NCI-H446 (cell line): ENCODE results near the gene ATP5IF1.

Experiments
- DNase-seq, 2 experiments: peaks; one replicate each; lab custom pipeline; 2025; lab: John Stamatoyannopoulos, UW

The ATP5IF1 gene

GRCh38 chr1:28235755-28236655 is at the start of gene ATP5IF1:
Gene ATP5IF1 (plus strand): TSS chr1:28236124. CDS start chr1:28236184, 60 bp downstream.
- DNase-seq: peak; percentile 95 to 98

DNA sequence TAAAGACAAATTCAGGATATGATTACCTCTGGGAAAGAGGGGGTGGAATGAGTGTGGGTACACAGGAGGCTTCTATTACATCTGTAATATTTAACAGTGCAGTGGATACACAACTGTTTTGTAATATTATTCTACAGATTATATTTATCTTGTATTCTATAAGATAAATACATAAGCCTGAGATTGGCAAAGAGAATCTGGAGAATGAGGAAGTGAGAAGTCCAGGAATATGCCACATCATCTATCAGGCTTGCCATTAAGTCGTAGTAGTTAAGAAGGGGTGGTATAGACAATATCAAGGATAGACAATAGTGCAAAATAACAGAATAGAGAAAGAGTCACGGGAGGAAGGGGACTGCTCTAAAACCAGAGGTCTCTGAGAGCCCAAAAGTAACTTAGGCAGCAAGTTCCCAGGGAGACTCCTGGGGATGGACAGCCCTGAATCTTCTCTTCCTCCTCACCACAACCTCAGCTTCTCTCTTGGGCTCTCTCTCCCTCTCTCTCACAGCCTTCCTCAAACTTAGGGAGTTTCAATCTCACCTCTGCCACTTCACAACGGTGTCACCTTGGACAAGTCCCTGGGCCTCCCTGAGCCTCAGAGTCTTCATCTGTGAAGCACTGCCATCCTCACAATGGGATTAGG is 45.5 kb upstream of the ATP5IF1 start:
- no peak for DNase-seq

DNA sequence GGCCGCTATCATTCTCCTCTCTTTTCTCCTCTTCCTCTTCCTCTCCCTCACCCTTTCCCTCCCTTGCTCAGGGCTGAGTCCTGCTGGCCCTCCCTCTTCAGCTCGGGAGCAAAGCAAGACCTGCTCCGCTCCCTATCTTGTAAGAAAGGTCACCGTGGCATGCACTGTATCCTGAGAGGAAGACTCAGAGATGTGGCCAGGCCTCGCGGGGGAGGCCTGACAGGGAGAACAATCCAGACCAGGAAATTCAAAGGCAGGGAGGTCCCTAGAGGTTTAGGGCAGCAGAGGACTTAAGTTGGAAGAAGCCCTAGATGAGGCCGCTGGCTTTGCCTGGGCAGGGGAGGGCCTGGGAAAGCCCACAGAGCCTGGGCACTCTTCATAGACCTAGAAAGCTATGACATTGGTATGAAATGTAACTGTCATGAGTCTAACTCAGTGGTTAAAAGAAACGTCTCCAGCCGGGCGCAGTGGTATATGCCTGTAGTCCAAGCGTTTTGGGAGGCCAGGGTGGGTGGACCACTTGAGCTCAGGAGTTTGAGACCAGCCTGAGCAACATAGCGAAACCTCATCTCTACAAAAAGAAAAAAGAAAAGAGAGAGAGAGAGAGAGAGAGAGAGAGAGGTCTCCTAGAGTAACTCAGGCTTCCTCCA is 44.8 kb upstream of the ATP5IF1 start:
- DNase-seq: no peak

DNA sequence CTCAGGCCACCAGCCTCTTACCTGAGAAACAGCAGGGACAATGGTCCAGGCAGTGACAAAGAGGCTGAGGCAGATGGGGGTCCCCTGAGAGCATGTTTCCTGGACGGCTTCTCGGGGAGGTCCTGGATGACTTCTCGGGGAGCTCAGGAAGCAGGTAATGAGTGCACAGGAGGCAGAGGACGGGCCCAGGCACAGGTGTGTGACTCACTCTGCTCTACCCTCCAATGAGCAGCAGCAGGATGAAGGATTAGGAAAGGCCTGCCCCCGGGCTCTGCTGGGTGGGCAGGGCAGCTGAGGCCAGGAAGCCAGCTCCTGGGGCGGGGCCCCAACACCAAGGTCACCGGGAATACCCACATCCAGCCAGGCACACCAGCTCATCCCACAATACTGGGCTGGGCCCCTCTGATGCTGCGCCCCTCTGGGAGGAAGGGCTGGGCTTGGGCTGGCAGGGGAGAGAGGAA is 42.2 kb upstream of the ATP5IF1 start:
- no peak for DNase-seq

DNA sequence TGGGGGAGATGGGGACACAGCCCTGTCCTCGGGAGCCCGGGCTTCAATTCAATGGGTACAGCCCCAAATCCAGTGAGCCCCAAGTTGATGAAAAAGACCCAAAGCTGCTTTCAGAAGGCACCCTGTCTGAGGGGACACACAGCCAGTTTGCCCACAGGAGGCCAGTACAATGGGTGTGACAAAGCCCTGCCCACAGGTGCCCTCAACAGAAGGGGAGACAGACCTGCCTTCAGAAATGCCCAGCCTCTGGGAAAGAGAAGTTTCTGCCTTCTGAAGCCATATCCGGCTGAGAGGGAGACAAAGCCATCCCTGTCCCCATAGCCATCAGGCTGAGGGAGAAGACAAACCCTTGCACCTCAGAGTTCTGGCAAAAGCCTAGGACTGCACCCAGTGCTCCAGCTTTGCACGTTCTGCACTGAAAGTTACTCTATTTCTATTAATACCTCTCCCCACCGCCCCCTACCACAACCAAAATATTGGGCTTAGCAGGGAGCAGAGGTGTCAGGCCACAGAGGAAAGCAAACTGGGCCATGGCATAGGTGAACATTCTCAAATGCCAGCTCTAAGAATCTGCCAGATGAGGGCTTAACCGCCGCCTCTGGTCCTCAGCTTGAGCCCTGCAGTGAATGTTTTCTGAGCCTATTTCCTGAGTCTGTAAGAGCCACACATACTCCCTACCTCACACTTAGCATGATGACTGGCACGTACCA is 41.4 kb upstream of the ATP5IF1 start:
- no peak for DNase-seq

GRCh38 chr1:28195780-28196179 is 40.1 kb upstream of the ATP5IF1 start:
- no peak for DNase-seq

DNA sequence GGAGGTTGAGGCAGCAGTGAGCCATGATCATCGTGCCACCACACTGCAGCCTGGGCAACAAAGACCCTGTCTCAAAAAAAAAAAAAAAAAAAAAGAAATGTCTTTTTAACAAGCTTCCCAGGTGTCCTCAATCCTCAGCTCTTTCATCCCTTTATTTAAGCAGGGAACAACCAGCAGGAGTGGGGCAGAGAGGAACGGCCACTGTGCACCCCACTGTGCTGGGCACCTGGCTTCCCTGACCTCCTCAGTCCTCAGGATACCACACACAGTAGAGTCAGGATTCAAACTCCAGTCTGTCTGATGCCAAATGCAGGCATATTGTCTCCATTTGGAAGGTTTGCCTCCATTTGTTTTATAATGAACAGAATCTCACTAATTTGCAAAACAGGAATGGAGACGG is 39.6 kb upstream of the ATP5IF1 start:
- DNase-seq: no peak

DNA sequence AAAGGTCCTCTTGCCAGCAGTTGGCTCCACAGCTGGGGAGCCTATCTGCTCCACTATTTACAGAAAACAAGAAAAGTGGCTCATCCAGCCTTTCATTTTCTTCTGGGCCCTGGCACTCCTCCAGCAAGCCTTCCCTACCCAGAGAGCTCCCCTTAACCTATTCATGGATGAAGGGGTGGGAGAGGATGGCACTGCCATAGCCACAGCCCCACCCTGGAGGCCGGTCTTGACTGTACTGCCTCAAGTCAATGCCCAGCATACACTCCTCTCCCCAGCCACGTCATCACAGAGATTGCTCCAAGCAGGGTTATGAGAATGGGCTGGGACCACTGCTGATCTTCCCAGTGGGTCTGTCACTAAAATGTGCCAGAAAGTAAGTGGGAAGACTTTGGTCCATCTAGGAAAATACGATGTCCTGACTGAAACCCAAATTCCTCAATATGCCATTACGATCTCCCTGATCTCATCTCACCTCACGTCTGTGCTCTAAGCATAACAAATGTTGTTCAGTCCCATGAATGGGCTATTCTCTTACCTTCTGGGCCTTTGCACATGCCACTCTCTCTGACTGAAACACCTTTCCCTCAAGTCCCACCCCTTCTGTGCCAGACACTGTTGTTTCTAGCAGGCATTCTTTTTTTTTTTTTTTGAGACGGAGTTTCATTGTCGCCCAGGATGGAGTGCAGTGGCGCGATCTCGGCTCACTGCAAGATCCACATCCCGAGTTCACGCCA is 38.1 kb upstream of the ATP5IF1 start:
- no peak for DNase-seq

- DNase-seq: no peak
Observed at GRCh38 chr1:28199328-28200233, 36.3 kb upstream of the ATP5IF1 start.

GRCh38 chr1:28200234-28200873 is 35.6 kb upstream of the ATP5IF1 start:
- no peak for DNase-seq

GRCh38 chr1:28205243-28205642 is 30.7 kb upstream of the ATP5IF1 start:
- DNase-seq: no peak

GRCh38 chr1:28208818-28209441 is 27.0 kb upstream of the ATP5IF1 start:
- DNase-seq: peak; percentile 25 to 47

DNA sequence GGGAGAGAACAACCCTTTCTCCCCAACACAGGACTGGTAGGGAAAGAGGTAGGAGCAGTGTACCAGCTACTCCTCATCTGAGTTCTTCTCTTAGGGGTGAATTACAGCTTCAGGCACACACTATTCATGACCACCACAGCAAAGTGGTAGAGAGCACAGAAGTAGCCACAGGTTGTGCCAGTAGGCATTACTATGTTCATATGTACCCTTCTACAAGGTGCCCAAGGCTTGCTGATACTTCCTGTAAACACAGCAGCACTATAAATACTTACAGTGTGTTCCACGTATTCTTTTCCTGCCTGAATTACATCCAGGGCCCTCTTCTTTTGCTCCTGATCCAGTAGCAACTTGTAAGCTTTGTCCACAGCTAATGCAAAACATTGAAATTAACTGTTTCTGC is 26.2 kb upstream of the ATP5IF1 start:
- no peak for DNase-seq

GRCh38 chr1:28213315-28213714 is 22.6 kb upstream of the ATP5IF1 start:
- DNase-seq: no peak

DNA sequence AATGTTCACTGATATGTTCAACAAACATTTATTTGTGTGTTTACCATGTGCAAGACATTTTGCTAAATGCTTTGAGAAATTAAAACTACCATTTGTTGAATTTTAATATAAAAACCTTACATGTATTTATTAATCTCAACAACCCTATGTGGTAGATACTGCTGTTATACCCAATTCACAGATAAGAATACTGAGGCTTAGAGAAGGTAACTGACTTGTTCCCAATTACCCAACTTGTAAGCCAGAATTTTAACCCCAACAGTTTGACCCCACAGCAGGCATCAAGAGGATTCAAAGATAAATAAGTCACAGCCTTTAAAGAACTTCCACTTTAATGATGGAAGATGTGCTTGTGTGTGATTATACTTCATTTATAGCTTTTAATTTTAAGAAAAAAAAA is 6.8 kb upstream of the ATP5IF1 start:
- DNase-seq: no peak

DNA sequence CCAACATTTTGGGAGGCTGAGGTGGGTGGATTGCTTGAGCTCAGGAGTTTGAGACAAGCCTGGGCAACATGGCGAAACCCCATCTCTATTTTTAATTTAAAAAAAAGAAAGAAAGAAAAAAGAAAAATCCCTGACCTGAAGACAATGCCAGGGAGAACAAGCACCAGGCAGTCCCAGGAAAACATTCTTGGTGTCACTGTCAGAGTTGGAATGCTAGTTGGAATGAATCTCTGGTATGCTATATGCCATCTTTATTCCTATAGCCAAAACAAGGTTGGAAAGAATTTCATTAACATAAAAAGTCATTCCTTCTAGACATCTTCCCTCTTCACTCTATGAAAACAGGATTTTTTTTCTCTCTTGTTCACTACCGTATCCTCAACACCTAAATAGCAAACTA is 5.9 kb upstream of the ATP5IF1 start:
- DNase-seq: no peak

GRCh38 chr1:28232558-28233263 is 3.2 kb upstream of the ATP5IF1 start, which contains the start of gene DNAJC8:
Gene DNAJC8 (minus strand): TSS chr1:28233029. CDS start chr1:28232998, 31 bp downstream.
- peak; percentile 74 to 89 for DNase-seq

DNA sequence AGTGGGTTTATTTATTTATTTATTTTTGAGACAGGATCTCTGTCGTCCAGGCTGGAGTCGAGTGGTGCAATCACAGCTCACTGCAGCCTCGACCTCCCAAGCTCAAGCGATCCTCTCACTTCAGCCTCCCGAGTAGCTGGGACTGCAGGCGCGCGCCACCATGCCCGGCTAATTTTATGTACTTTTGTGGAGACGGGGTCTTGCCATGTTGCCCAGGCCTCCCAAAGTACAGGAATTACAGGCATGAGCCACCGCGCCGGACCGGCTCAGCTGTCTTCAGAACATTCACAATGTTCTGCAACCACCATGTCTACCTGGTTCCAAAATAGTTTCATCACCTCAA is 2.7 kb upstream of the ATP5IF1 start:
- no peak for DNase-seq
